Choroid plexus epithelial cell (primary cell): Measurements from ENCODE around the gene FBXO21.

Source experiments
- DNase-seq: peaks from one replicate; pipeline ENCODE4 v3.0.0-alpha.2; 2010; ENCODE audit warnings: low read depth
- H3K4me3 ChIP-seq: 2 replicates; pipeline ENCODE4 v1.5.1; 2011; ENCODE audit warnings: low read depth, mild to moderate bottlenecking, control low read depth, low read length, moderate library complexity
- TF ChIP-seq, protein P1 (sequence below): conservative IDR thresholded peaks from 2 replicates; pipeline ENCODE4 v1.5.1; 2011; ENCODE audit warnings: low read depth, mild to moderate bottlenecking, control low read depth, inconsistent platforms, low read length, moderate library complexity

Gene FBXO21

DNA sequence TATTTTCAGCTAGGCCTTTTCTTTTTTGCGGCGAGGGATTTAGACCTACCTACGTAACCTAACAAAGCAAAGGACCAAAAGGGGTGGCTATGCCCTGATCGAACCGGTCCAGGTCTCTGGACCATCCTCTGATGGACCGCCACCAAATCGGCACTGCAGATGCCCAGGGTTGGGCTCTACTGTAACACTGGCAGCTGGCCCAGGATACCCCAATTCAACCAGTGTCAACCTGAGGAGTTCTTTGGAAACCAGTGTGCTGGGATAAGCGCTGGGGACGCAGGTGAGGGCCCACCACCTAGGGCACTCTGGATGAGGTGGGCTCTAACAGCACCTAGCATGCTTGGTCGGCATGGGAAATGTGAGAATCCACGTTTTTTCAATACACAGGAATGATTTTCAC lies 32.2 kb downstream of the FBXO21 start:
- no peak overlapping the region for H3K4me3 ChIP-seq
- DNase-seq, result no peak
- TF ChIP-seq, protein P1, sequence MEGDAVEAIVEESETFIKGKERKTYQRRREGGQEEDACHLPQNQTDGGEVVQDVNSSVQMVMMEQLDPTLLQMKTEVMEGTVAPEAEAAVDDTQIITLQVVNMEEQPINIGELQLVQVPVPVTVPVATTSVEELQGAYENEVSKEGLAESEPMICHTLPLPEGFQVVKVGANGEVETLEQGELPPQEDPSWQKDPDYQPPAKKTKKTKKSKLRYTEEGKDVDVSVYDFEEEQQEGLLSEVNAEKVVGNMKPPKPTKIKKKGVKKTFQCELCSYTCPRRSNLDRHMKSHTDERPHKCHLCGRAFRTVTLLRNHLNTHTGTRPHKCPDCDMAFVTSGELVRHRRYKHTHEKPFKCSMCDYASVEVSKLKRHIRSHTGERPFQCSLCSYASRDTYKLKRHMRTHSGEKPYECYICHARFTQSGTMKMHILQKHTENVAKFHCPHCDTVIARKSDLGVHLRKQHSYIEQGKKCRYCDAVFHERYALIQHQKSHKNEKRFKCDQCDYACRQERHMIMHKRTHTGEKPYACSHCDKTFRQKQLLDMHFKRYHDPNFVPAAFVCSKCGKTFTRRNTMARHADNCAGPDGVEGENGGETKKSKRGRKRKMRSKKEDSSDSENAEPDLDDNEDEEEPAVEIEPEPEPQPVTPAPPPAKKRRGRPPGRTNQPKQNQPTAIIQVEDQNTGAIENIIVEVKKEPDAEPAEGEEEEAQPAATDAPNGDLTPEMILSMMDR, result no peak

DNA sequence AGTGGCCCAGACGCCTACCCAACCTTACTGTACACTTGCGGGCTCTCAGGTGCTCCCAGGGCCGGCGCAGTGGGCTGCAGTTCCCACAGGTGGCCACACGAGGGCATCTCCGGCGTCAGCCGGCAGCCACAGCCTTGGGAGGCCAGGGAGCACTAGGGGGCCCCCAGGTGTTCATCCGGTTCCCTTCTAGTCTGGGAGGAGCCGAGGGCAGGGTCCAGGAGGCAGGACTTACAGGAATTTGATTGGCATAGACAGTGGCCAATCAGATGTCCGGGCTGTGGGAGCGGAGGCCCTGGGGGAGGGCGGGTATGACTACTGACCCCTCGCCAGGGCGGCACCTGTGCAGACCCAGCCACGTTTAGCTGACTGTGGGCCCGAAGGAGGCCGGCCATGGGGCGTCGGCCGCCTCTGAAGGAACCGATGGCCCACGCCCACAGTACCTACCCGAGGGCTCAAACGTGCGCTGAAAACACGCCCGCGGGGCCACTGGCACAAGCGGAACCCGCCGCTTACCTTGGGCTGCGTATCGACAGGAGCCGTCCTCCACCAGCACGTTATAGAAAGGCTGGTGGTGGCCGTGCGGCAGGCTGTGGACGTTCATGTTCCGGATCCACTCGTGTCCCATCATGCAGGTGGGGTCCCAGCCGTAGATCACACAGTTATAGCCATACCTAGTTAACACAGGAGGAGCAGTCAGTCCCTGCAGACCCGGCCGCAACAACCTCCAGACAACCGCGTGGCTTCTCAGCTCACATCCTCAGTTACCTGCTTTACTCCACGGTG lies 34.8 kb downstream of the FBXO21 start:
- TF ChIP-seq, protein P1, result peak; percentile 72
- no peak overlapping the region for H3K4me3 ChIP-seq
- peak; percentile 39 for DNase-seq

DNA sequence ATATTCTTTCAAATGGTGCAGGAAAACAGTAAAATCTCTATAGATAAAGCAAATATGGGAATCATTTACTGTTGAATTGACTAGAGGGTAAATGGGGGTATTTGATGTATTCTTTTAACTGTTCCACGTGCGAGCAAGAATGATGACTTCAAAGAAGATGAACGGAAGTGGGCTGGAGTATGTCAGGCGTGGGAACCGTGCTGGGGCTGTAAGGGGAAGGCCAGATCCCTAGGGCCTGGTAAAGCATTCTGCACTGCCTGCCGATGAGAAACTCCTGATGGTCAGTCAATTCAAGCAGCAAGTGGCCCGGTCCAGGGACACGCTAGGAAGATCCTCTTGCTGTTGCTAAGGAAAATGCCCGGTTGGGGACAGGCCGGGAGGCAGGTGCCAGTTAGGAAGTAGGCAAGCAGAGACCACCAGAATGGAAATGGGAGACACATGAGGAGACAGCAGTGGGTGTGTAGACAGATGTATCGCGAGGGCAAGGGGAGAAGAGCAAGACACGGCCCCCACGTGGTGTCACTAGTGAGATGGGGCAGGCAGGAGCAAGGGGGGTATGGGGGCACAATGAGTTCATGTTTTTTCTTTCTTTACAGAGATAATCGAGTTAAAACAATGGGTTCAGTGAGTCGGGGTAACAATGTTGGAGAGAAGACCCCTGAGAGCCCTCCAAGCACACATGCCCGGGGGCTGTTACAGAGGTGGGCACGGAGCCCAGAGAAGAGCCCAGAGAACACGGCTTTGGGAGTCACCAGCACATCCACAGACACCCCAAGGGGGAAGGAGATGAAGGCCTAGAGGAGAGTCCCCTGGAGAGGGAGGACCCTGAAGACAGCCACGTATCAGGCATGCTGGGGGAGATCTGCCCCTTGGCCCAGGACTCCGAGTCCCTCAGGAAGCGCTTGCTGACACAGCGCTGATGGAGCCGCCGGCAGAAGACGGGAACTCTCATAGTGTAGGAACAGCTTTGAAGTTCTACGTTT lies 37.2 kb downstream of the FBXO21 start:
- DNase-seq, result no peak
- TF ChIP-seq, protein P1, result no peak
- H3K4me3 ChIP-seq, result no peak overlapping the region

DNA sequence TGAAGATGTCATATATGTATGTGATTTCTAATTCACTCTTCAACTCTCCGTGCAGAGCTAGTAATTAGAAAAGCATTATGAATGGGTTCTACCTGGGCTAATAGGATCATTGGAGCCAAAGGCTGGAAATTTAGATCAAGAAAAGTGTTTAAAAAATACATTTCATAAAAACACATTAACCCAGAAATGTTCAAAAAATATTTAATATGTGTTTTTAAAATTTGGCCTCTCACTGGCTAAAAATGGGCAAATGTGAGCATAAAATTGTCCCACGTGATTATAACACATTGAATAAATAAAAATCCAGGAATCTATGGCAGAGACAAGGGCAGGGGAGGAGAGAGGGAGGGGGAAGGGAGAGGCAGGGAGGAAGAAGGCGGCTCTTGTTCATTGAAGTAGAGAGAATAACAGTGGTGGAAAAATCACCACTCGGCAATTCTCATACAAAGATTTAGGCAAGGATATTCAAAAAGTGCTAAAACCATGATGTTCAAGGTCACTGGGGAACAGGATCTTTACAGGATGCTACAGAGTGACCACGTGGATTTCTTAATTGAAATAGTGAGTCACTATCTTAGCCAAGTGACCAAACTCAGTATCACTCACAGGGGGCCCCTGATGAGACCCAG lies 38.8 kb downstream of the FBXO21 start:
- H3K4me3 ChIP-seq, result no peak overlapping the region
- DNase-seq, result no peak
- TF ChIP-seq, protein P1, result no peak

DNA sequence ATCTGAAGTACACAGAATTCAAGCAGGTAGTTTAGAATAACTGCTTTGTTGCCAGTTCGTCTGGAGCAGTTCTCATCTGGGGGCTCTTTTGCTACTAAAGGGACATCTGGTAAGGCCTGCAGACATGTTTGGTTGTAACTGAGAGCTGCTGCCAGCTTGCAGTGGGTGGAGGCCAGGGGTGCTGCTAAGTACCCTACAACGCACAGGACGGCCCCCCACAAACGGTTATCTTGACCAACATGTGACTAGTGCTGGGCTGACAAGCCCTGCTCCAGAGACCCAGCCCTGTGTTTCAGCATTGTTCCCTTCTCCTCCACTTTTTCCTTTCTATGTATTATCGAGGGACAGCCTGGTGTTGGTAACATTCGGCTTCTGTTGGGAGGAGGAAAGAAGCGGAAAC lies 40.8 kb downstream of the FBXO21 start:
- TF ChIP-seq, protein P1, result no peak
- DNase-seq, result no peak
- no peak overlapping the region for H3K4me3 ChIP-seq

DNA sequence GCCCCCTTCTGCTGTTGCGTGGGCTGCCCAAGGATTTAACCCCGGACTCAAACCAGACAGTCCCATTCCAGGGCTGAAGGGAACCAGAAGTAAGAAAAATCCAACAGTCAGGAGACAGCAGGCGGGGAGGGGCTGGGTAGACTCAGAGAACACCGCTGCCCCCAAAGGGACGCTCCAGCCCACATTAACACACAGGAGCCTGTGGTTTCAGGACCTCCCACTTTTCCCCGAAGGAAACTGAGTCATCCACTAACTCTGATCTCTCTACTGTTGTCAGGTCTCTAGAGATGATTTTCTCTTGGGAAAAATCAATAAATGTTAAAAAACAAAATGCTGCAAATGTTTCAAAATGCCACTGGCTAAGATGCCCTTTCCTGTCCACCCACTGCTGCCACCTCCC lies 41.6 kb downstream of the FBXO21 start:
- no peak for DNase-seq
- H3K4me3 ChIP-seq, result no peak overlapping the region
- TF ChIP-seq, protein P1, result no peak
